EH (cell line): Measurements from ENCODE around the gene TMEM213.

Source experiments
- DNase-seq: peaks from one replicate; pipeline ENCODE4 v3.0.0-alpha.2; 2015; ENCODE audit warnings: low read depth

TMEM213 gene

DNA sequence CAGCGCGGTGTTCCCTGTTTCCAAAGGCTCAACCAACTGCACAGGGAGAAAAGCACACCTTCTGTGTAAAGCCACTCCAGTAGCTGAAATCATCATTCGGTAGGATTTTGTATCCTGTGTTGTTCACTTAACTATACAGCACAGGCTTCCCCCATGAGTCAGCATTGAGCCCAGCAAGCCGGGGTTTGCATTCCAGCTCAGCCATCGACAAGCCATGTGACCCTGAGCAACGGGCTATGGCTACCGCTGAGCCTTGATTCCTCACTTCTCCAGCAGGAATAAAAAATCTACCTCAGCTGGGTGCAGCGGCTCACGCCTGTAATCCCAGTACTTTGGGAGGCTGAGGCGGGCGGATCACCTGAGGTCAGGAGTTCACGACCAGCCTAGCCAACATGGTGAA, 44.3 kb downstream of the TMEM213 start:
- peak; percentile 71 for DNase-seq

DNA sequence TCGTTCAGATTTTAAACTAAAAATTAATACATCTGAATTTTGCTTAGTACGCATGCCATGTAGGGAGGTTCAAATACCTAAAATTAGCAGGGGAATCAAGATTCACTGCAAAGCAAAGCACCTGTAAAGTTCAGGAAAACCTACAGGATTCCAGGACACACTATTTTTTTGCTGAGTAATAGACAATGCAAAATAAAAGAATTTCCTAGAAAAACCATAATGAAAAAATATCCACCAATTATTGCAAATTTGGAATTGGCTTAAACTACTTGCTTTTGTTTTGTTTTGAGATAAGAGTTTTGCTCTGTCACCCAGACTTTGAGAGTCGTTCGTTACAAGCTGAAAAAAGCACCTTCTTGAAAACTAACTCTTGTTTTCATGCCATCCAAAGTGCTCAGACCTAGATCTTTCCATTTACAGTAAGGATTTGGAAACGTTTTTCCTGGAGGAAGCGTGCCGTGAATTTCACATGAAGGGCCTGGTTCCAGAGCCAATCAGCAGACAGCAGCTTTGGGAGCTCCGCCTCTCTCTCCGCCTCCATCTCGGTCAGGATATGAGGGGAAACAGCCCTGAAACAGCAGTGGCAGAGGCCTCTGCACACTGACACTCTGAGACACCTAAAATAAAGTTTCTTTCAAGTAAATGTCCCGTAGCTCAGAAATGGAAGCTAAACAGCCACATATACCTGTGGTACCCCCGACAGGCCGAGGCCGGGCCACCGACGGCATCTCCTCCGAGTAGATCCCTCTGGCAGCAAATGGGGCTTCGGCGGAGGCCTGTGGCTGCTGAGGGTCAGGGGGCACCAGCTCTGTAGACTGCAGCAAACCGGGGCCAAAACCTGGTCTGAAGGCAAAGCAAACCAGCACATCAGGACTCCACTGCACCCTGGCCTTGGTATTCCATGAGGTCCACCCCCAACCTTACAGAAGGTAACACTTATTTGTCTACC, 46.1 kb downstream of the TMEM213 start:
- DNase-seq = no peak

DNA sequence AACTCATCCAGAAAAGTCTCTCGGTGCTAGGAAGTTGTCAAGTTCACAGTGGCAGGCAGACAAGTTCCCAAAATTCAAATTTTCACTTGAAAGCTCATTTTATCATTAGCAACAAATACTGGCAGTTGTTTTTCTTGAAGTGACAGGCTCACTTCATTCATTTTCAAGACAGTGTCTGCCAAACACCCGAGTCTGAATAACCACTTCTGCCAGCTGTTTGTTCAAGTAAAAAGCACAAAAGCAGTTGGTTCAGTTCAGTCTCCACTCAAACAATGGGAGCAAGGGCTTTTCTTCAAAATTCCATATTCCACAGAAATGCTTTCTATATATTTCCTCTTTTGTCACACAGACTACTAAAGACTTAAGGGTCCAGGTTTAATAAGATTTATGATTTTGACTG, 47.9 kb downstream of the TMEM213 start:
- DNase-seq = no peak

DNA sequence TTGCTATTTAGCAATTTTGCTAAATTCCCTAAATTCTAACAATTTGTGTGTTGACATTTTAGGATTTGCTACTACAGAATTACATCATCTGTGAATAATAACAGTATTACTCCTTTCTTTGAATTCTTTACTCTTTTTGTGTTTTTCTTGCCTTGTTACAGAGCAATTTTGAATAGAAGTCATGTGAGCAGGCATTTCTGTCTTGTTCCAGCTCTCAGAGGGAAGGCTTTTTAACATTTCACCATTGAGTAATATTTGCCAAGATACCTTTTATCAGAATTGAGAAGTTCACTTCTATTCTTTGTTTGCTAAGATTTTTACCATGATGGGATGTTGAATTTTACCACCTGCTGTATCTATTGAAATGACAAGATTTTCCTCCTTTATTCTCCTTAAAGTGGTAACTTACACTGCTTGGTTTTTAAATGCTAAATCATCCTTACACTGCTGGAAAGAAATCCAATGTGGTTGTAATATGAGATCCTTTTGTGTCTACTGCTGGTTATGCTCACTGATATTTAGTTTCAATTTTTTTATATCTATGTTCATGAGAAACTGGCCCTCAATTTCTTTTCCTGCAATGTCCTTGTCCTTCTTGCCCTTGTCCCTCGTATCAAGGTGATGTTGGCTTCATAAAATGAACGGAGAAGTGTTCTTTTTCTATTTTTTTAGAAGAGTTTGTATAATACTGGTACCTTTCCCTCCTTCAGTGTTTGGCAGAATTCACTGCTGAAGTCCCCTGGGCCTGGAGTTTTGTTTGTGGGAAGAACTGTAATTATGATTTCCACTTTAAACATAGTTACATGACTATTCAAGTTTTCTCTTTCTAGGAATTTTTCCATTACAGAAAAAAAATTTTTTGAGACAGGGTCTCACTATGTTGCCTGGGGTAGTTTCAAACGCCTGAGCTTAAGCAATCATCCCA, 50.5 kb downstream of the TMEM213 start:
- DNase-seq = no peak

DNA sequence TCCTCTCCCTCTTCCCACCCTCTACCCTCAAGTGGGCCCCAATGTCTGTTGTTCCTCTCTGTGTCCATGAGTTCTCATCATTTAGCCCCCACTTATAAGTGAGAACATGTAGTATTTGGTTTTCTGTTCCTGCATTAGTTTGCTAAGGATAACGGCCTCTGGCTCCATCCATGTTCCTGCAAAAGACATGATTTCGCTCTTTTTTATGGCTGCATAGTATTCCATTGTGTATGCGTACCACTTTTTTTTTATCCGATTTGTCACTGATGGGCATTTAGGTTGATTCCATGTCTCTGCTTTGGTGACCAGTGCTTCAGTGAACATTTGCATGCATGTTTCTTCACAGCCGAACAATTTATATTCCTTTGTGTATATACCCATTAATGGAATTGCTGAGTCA, 51.9 kb downstream of the TMEM213 start:
- DNase-seq = no peak

DNA sequence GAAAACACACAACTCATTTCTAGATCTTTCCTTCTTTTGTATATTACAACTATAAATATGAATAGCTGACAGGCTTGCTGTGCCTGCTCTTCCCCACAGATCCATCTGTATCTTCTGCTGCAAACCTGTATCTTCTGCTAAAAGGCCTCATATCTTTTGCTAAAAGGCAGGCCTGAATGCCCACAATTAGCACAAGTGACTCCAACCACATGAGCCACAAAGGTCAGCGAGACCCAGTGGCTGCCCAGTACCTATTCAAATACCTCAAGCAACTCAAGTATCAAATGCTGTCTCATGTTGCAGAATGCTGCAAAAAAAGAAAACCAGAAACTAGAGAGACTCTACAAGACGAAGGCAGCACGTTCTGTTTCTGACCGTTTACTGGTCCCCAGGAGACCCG, 54.7 kb downstream of the TMEM213 start:
- no peak for DNase-seq

DNA sequence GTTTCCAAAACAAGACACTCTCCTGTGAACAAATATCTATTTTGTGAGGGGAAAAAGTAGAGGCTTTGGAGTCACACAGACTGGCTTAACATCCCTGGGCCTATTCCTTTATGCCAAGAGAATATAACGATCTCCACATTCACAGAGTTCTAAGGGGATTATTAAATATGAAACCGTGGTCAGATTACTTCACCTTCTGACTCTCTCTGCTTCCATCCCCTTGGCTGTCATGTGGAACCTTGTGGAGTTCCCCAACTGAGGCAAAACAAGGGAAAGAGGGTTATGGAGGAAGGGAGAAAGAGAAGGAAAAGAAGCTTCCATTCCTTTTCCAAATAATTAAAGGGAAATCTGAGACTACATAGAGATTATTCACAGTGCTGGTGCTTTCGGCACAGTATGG, 55.7 kb downstream of the TMEM213 start:
- DNase-seq = no peak

DNA sequence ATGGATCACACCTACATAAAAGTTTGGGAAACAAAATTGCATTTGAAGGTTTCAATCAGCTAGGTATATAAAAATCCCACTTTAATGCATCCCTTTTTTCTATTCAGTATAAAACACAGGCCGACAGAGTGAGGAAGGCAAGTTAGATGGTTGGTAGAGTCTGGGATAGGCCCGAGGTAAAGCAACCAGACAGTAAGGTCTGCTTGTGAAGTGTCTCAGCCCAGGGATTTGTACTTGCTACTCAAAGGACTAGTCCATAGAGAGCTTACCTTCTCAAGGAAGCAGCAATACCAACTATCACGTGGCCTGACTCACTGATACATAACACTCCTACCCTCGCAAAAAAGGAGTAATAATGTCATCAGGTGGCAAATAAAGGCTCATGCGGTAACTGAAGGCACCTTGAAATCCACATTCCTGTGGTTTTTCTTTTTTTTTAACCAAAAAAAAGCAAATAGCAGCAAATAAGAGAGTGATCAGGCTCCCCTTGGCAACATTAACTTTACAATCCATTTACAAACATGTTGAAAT, 56.4 kb downstream of the TMEM213 start:
- no peak for DNase-seq

DNA sequence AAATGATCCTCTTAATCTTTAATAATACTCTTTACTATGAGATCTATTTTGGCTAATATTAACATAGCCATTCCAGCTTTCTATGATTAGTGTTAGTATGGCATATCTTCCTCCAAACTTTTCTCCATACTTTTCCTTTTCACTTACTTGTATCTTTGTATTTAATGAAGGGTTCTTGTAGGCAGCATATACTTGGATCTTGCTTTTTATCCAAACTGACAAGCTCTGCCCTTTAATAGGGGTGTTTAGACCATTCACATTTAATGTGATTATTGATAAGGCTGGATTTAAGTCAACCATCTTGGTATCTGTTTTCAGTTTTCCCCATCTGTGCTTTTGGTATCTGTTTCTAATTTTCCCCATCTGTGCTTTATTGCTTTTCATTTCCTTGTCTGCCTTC, 59.9 kb downstream of the TMEM213 start:
- no peak for DNase-seq

DNA sequence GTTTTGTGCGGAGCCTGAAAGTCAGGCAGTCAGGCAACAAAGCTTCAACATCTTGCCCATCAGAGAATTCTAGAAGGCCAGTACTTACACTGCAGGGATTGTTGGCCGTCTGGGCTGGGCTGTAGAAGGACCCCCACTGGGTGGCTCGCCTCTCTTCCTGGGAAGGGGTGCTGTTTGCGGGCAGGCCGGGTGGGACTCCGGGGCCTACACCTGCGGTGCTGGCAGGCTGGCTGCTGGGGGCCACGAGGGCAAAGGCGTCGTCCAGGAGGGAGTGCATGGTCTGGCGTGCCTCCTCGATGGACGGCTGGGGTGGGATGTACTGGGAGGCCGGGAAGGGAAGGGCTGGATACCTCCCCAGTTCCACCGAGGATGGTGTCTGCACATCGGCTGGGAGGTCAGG, 63.3 kb downstream of the TMEM213 start:
- no peak for DNase-seq

DNA sequence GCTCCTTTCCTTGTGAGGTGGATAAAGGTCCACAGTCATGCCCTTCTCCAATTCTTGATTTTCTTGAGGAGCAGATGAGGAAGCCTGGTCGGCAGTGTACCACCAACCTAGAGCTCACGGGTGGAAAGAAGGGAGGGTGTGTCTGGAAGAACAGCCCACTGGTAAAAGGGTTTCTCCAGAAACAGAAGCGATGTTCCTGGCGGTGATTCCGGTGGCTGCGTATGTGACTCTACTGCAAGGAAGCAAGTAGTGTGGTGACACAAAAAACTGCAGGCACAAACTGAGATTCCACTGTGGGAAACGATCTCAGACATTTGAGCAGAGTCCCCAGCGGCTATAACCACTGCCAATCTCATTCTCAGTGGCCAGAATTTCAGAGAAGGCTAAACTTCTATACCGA, 66.1 kb downstream of the TMEM213 start:
- DNase-seq = no peak

DNA sequence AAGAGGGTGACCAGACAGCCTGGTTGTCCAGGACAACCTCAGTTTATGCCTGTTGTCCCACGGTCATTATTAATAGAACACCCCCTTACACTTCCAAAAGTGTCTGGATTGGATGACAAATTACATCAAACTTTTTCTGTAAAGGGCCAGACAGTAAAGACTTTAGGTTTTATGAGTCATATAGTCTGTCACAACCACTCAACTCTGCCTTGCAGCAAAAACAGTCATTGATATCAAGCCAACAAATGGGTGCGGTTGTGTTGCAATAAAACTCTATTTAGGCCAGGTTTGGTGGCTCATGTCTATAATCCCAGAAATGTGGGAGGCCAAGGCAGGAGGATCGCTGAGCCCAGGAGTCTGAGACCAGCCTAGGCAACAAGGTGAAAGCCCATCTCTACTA, 66.9 kb downstream of the TMEM213 start:
- peak; percentile 84 for DNase-seq

DNA sequence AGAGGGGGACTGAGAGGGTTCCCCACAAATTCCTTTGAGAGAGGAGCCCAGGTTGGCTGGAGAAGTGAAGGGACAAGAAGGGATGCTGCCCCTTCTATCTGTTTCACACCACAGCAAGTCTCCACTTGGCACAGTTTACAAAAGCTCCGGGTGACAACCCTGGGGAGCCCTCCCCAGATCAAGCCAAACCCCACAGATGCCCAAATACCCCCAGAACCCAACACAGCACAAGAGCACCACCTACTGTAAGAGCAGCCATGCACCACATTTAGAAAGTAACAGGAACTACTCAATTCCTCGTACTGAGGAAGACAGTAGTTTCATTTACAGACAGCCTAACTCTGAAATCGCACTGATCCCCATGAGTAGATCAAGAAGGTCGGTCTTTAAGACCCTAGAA, 68.0 kb downstream of the TMEM213 start:
- no peak for DNase-seq

DNA sequence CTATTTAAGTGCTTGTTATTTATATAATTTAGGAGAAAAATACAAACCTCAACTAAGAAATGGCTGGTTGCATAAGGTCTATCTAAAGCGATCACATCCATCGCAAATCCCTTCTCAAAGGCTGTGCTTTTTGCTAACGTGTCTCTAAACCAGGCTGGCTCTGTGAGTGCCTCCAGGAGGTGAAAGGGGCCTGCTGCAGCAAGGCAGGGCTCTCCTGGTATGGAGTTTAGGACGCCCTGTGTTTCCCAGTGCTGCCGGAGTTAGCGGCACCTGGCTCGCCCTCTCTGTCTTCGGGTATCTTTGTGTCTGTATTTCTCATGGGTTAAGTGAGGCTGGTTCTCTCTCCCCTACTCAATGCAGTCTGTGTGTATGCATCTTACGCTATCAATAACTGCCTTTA, 68.6 kb downstream of the TMEM213 start:
- no peak for DNase-seq

DNA sequence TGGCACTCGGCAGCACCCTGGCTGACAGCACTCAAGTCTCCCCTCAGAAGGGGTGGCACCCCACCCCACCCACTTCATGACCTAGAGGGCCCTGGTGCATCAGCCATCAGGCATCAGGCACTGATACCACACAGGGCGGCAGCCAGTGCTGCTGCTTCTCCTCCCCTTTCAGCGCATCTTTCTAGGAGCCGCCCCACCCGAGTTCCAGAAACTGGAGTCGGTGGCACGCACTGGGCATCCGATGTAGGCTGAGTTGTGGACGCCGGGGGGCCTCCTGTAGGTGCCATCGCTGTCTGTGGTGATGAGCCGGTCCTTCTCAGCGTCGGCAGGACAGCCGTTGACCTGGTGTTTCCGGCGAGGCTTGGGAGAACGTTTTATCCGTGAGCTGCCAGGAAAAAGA, 70.0 kb downstream of the TMEM213 start:
- DNase-seq = no peak

DNA sequence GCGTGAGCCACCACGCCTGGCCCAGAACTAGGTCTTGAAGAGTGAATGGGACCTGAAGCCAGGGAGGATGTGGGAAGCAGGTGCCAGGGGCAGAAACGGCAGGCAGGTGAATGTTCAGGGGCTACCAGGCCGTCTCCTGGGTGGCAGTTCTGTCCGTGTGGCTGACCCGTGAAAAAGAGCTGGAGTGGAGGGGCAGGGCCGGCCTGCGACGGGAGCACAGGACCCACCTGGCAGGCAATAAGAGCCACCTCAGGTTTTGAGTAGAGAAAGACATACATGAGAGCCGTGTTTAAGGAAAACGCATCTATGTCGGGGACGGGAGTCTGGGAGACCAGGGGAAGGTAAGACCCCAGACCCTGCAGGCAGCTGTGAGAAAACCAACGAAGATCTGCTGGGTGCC, 70.9 kb downstream of the TMEM213 start:
- DNase-seq = no peak

DNA sequence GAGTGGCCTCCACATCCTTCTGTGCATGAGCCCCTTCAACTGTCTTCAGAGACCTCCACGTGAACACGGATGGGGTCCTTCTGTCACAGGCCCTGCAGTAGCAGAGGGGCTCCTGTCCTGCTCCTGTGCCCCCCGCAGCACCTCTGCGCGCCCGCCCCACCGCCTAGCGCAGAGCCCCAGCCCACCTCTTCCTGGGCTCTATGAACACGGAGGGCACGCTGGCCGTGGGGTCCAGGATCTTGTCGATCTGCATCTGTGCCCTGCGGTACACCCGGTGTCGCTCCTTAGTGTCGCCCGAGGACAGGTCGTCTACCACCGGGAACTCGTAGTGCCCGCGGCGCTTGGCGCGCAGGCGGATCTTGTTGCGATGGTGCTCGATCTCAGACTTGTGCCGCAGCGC, 71.6 kb downstream of the TMEM213 start:
- no peak for DNase-seq

DNA sequence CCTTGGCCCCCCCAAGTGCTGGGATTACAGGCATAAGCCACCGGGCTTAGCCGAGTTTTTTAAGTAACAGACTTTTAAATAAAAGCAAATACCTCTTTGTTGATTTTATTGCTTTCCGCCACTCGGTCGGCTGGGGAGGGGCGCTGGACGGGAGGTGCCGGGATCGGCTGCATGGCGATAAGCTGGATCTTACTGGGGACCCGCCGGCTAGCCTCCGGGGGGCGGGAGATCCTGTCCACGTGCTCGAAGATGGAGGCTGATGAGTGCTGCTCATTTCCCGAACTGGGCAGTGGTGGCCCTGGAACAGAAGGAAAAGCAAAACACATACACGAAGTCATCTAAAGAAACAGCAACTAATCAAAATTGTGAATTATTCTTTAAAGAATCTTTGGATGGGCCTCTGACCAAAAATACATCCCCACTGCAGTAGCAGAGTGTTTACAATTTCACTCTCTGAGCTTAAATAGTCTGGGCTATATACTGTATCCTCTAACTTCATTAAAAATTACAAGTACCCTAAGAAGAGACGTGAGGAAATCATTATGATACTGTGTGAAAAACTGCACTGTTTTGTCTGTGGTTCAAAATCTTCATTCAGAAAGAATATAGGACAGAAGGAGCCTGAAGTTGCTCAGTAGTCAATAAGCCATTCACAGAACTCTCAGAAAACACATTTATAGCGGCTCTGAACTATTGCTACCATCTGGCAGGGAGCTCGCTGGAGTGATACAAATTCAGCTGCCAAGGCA, 73.4 kb downstream of the TMEM213 start:
- no peak for DNase-seq

DNA sequence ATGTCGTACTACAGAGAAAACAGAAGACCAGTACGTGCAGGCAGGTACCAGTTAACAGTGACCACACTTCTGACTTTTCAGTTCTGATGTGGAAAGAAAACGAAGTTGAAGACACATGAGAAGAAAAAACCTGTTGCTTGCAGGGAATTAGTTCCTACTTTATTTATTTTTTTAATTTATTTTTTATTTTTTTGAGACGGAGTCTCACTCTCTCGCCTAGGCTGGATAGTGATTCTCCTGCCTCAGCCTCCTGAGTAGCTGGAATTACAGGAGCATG, 74.0 kb downstream of the TMEM213 start:
- DNase-seq = no peak

DNA sequence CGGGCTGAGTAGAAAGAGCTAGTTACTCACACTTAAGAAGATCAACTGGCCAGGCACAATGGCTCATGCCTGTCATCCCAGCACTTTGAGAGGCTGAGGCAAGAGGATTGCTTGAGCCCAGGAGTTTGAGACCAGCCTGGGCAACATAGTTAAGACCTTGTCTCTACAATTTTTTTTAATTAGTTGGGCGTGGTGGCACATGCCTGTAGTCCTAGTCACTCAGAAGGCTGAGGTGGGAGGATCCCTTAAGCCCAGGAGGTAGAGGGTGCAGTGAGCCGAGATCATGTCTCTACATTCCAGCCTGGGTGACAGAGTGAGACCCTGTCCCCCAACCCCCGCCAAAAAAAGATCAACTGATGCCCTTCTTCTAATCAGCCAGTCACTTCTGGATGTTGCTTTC, 74.8 kb downstream of the TMEM213 start:
- DNase-seq = peak; percentile 61

DNA sequence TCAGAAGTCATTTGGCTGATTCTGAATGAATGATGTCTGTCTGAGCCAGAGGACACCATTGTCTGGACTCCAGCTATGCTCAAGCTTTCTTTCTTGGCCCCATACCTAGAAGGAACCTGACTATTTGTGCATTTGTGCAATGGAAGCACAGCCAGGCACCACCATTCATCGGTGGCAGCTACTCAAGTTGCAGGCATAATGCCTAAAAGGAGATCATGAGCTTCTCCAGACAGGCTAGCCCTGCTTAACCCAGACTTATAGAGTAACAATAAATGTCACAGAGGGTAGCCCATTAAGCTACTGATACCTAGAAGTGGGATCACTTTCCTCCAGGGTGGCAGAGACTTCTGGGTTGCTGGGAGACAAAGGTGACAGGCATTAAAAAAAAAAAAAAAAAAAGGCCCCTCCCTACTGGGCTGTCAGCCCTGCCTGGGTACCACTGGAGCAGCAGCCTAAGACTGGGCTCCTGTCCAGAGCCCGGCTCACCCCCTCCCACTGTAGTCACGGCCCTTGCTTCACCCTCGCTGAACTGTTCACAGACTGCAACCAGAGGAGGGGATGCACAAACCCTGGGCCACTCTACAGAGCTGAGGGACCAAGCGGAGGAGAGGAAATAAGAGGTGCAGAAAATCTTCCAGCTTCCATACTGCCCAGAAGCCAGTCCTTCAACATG, 75.6 kb downstream of the TMEM213 start:
- DNase-seq = no peak

DNA sequence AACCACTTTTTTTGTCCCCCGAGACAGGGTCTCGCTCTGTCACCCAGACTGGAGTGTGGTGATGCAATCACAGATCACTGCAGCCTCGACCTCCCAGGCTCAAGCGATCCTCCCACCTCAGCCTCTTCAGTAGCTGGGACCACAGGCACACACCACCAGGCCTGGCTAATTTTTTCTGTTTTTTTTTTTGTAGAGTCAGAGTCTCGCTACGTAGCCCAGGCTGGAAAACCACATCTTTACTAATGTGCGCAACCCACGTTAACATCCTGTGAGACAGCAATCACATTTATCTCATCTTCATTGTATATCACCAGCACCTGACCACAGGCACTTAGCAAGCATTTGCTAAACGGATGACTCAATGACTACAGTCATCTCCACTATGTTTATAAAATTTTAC, 78.0 kb downstream of the TMEM213 start:
- peak; percentile 89 for DNase-seq
